GM15510 (cell line): ENCODE results near the gene C2CD2.

Source experiments
- POLR2A ChIP-seq: IDR thresholded peaks from 3 replicates; pipeline ENCODE4 v1.6.1; 2011; ENCODE audit warnings: borderline replicate concordance; ENCODE audit not compliant: insufficient read length; ENCODE audit errors: extremely low read depth

Gene C2CD2

DNA sequence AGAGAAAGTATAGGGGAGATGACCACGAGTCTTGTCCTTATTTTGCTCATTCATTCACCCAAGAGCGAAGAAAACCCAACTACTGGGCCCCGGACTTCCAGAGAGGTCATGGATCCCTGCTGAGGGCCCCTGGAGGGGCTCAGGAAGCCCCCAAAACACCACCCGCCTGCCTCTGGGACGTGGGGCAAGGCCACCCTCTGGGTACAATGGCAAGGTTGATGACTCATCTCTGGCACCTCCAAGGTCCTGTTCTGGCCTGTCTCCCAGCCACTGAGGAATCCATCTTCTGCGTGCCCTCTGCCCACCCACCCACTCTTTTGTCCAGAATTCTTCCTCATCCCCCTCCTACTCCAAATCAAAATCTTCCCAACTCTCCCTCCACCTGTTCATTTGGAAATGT, 53.4 kb downstream of the C2CD2 start:
- no peak for TF ChIP-seq POLR2A

- TF ChIP-seq POLR2A: no peak
Observed at GRCh38 chr21:41899426-41900202, 54.2 kb downstream of the C2CD2 start.

DNA sequence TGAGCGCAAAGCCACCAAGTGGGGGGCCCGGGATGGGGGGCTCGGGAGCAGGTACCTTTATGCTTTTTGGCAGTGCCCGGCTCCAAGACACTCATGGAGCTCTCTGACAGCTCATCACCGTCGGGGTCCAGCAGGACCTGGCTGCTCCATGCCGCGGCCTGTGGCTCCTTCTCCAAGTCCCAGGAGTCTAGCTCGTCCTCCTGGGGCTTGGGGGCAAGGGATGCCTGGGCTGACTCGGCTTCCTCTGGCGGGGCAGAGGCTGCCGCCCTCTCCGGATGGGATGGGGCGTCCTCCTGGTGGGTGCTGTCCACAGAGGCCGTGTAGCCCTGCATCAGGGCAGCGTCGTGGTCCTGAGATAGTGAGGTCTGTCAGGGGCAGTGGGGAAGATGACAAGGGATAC, 54.8 kb downstream of the C2CD2 start:
- TF ChIP-seq POLR2A: no peak

DNA sequence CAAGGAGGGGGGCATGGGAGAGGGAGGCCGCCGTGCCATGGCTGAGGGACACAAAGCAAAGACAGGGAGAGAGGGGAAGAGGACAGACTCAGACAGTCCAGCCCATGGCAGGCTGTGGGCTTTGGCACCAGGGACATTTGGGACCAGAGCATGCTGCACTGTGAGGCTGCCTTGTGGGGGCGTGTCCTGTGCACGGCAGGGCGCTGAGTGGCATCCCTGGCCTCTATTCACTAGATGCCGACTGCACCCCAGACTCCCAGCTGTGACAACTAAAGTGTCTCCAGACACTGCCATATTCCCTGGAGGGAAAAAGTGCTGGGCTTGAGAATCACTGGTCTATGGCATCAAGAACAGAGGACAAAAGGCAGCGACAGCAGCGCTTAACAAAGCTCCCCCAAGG, 56.1 kb downstream of the C2CD2 start:
- TF ChIP-seq POLR2A: no peak

GRCh38 chr21:41897047-41897669, 56.7 kb downstream of the C2CD2 start:
- TF ChIP-seq POLR2A: no peak

- TF ChIP-seq POLR2A: no peak
Observed at GRCh38 chr21:41895643-41896493, 58.0 kb downstream of the C2CD2 start.

DNA sequence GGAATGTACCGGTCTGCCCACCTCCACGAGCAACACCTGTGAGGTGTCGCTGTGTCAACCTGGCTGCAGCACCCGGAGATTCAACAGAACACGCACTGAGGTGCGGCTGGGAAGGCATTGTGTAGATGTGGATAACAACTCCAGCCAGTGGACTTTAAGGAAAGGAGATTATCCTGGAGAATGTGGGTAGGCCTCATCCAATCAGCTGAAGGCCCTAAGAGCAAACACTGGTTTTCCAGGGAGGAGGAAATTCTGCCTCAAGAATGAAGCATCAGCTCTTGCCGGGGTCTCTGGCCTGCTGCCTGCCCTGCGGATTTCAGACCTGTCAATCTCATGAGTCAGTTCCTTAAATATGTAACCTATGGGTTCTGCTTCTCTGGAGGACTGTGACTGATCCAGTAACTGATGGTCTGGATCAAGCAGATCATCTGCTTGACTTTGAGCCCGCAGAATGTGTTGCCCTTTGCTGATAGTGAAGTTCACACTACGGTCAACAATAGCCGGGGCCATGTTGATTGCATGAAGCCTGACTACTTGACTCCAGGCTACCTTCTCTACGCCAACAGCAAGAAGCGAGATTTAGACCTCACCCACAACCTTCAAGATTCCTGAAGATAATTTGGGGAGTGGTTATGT, 58.8 kb downstream of the C2CD2 start:
- no peak for TF ChIP-seq POLR2A

GRCh38 chr21:41894511-41894910, 59.3 kb downstream of the C2CD2 start:
- no peak for TF ChIP-seq POLR2A

DNA sequence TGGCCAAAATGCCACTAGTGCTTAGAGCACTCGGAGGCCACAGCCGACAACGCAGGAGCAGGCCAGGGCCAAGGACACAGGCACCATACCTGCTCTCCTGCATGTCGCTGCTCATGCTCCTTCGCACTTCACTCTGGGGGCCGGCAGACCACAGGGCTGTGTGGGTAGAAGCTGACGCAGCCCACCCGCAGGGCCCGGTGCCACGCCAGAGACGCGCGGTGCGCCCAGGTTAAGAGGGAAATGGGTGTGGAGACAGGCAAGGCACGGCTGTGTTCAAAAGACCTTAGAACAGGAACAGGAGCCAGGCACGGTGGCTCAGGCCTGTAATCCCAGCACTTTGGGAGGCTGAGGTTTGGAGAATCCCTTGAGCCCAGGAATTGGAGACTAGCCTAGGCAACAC, 61.1 kb downstream of the C2CD2 start:
- TF ChIP-seq POLR2A: no peak

GRCh38 chr21:41891132-41891531, 62.7 kb downstream of the C2CD2 start:
- no peak for TF ChIP-seq POLR2A

GRCh38 chr21:41890355-41890754, 63.5 kb downstream of the C2CD2 start:
- no peak for TF ChIP-seq POLR2A

DNA sequence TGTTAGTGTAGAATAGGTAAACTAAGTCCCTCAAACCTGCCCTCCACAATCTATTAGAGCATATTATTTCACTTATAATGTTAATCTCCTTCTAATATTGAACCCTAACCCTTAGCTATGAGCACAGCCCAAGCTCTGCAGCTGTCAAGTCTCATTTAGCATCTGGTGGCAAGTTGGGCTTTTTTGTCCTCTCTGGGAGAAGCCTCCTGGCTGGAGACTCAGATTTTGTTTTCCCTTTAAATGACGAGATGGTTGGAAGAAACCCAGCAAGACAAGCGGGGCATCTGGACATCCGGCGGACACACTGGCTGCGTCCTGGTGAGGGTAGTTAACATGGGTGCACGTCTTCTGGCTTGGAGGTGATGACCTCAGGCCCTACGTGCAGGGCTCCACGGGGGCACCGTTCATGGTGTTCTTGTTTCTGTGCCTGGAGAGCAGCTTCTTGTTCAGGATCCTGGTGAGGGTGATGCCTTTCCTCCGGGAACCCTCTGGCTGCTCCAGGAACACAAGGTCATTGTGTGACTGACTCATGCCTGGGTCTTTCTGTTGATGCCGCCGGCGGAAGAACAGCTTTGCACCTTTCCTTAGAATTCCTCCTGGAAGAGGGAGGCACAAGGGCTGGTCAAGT, 65.0 kb downstream of the C2CD2 start:
- TF ChIP-seq POLR2A: no peak

DNA sequence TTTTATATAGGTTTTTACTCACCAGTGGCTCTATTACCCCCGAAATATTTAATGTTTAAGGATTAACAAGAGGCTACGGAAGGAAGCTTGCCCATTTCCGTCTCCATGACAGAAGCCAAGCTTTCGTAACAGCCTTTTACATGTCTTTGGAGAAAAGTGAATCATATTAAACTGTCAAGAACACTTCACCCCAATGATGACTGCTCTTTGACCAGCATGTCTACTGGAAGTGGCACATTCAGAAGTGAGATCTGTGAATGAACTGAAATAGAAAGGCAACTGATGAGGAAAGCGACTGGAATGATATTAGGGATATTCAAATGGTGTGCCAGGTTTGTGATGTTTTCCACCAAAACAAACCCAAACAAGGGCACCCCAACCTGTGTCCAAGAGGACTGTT, 66.2 kb downstream of the C2CD2 start:
- TF ChIP-seq POLR2A: no peak

GRCh38 chr21:41886328-41886727, 67.5 kb downstream of the C2CD2 start:
- no peak for TF ChIP-seq POLR2A

GRCh38 chr21:41885341-41886024, 68.3 kb downstream of the C2CD2 start:
- no peak for TF ChIP-seq POLR2A

DNA sequence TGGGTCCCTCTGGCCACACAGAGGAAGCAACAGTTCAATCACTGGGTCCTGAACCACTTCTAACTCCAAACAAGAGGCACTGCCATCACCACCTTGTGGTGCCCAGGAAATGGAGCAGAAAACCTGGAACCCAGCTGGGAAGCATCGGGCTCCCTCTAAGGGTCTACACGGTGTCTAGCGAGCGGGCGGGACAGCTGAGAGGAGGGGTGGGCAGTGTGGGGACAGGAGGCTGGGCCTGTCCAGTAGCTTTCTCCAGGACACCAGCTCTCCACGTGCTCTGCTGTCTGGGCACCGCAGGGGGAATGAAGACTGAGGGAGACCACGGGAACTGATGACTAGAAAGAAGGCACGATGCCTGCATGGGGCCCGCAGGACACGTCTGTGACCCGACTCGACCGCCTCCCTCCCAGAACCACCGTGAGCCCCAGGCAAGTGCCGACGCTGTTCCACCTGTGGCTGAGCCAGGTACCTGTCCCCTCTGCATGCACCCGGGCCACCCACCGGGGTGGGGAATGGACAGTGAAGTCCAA, 69.3 kb downstream of the C2CD2 start:
- TF ChIP-seq POLR2A: no peak
